ENCODE measurements around the gene SYNGAP1.

SYNGAP1 gene

GRCh38 chr6:33425668-33426577 is 6.1 kb downstream of the SYNGAP1 start:
- TF ChIP-seq CTCF (IDR thresholded peaks at IDR 0.05; ENCODE audit: low read depth, low read length, missing control alignments): peak; percentile 79
- peak; percentile 80 for DNase-seq
- Histone ChIP-seq H3K27ac (peak overlapping the region; percentile 63), H3K36me3 (replicated peaks) (no peaks in the 10 kb centered on the region), H3K27me3 (replicated peaks) (no peaks in the 10 kb centered on the region), H3K4me3 (ENCODE audit: low read depth, low read length) (peak overlapping the region; percentile 62)
- in situ Hi-C loops (cut with HindIII; ENCODE audit: low pct_ligation_motif_present, low sequenced_read_pairs): no loop called here

DNA sequence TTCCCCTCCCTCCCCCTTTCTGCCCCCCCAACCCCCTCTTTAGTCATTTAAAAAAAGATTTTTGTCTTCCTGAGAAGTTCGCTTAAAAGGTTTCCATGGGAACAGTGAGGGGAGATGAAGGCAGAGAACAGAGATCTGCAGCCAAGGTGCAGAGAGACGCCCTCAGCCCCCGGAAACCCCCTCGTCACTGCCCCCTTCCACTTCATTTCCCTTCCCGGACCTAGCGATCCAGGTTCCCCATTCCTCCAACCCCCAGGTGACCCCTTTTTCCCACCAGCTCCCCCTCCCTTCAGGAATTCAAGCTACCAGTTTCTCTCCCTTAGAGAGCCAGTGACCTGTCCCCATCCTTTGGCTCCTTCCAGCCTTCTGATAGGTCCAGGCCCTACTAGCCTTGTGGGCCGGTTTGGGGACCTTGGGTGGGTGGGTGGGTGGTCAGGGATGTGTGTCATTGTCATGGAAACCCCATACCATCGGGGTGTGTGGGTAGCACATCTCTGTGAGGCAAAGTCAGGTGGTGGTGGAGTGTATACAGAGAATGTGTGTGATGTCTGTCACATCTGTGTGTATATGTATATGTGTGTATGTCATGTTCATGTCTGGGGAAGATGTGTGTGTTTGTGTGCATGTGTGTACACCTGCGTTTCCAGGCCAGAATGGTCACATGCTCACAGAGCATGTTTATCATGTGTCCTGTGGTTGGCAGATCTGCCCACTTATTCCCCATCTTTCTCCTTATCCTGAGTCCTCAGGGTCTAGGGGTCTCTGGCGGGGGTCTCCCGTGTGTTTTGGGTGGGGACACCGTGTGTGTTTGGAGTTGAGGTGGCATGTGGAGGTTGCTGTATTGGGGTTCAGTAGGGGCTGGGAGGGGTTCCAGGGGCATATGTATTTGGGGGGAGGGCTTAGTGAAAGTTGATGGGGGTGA is 7.0 kb downstream of the SYNGAP1 start:
- Histone ChIP-seq H3K36me3 (replicated peaks) (no peaks in the 10 kb centered on the region), H3K27me3 (replicated peaks) (no peaks in the 10 kb centered on the region), H3K27ac (no peak overlapping the region), H3K4me3 (ENCODE audit: low read depth, low read length) (peak overlapping the region; percentile 70)
- no peak for DNase-seq
- in situ Hi-C loops (cut with HindIII; ENCODE audit: low pct_ligation_motif_present, low sequenced_read_pairs): no loop called here
- TF ChIP-seq CTCF (IDR thresholded peaks at IDR 0.05; ENCODE audit: low read depth, low read length, missing control alignments): no peak

- in situ Hi-C loops (cut with HindIII; ENCODE audit: low pct_ligation_motif_present, low sequenced_read_pairs): no loop called here
- peak; percentile 15 for TF ChIP-seq CTCF (IDR thresholded peaks at IDR 0.05; ENCODE audit: low read depth, low read length, missing control alignments)
- peak overlapping the region; percentile 70 for H3K4me3 ChIP-seq (ENCODE audit: low read depth, low read length)
- DNase-seq: no peak
- peak overlapping the region; percentile 44 for H3K27ac ChIP-seq
- no peaks in the 10 kb centered on the region for H3K27me3 ChIP-seq (replicated peaks)
- no peaks in the 10 kb centered on the region for H3K36me3 ChIP-seq (replicated peaks)
Measured at GRCh38 chr6:33427585-33428223, 7.8 kb downstream of the SYNGAP1 start.

DNA sequence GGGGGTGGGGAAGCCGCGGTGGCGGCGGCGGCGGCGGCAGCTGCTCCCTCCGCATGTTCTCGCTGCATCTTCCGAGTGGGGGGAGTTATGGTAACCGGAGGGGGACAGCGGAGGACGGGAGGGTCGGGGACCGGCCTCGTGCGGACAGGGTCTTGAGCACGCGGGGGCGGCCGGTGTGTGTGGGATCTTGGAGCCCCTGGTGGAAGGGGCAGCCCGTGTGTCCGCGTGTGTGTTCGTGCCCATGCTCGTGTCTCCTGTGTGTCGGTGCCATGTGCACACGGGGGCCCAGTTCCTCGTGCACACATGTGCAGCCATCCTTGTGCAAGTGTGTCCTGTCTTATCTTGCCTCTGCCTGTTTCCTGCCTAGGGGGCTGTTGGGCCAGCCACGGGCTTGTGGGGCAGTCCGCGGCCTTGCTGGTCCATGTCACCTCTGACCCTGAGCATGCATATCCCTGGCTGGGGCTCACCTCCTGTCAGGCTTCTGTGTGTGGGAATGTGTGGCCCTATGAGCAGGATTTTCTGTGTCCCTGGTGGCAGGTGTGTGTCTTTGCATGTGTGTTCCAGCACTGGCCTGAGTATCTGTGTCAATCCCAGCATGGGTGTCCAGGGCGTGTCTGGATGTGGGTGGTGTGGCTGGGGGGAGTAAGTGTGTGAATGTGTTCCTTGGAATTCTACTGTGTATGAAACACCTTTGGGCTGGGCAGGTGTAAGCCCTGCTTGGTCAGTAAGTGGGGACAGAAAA is 8.5 kb downstream of the SYNGAP1 start:
- Histone ChIP-seq H3K4me3 (ENCODE audit: low read depth, low read length) (peak overlapping the region; percentile 70), H3K36me3 (replicated peaks) (no peaks in the 10 kb centered on the region), H3K27me3 (replicated peaks) (no peaks in the 10 kb centered on the region), H3K27ac (no peak overlapping the region)
- TF ChIP-seq CTCF (IDR thresholded peaks at IDR 0.05; ENCODE audit: low read depth, low read length, missing control alignments): peak; percentile 65
- in situ Hi-C loops (cut with HindIII; ENCODE audit: low pct_ligation_motif_present, low sequenced_read_pairs): no loop called here
- peak; percentile 35 for DNase-seq

Data from brain microvascular endothelial cell (primary cell).